Vagina (tissue), 2 donors: ENCODE data around the gene ARHGAP40. TPM values are rescaled to one million over a fixed set of nuclear protein-coding genes. Genes with fewer than 3 reads are reported as not detected.

Experiments used
- DNase-seq, 2 donors: peaks; one replicate each; pipeline ENCODE4 v3.0.0-alpha.2; 2017; ENCODE audit errors: extremely low spot score in 2 of 2
- H3K27ac ChIP-seq: fragments of 200-600 bp; sonication (generic); one replicate; pipeline ENCODE4 v1.5.1; 2019
- H3K27me3 ChIP-seq: fragments of 200-600 bp; sonication (generic); one replicate; pipeline ENCODE4 v1.5.1; 2019
- H3K36me3 ChIP-seq, 2 donors: fragments of 200-600 bp; sonication (generic); one replicate each; pipeline ENCODE4 v1.5.1; 2017 to 2019
- H3K4me1 ChIP-seq: fragments of 200-600 bp; sonication (generic); one replicate; pipeline ENCODE4 v1.5.1; 2019
- H3K4me3 ChIP-seq, 2 donors: fragments of 200-600 bp; sonication (generic); 1 replicate in 1 of 2; 2 replicates in 1 of 2; pipeline ENCODE4 v1.5.1; 2016 to 2019
- H3K9me3 ChIP-seq: fragments of 200-600 bp; sonication (generic); one replicate; pipeline ENCODE4 v1.5.1; 2019
- POLR2A ChIP-seq, 2 donors: fragments of 450-650 bp; IDR thresholded peaks; one replicate each; pipeline ENCODE4 v1.6.1; 2017; ENCODE audit warnings: antibody characterized with exemption in 2 of 2, mild to moderate bottlenecking in 2 of 2, moderate library complexity in 2 of 2
- POLR2AphosphoS5 ChIP-seq, 2 donors: sonication (generic); formaldehyde crosslinking; IDR thresholded peaks; one replicate each; pipeline ENCODE4 v1.9.0; 2017; ENCODE audit warnings: antibody characterized with exemption in 2 of 2, mild to moderate bottlenecking in 2 of 2, low read depth in 1 of 2; ENCODE audit not compliant: insufficient read depth in 1 of 2
- intact Hi-C: fragments of 100-400 bp; cut with DNase I; formaldehyde crosslinking; loops from one replicate; pipeline ENCODE4 v1.15.1; 2023
- total RNA-seq: library from RNA; depleted of rRNA; stranded (reverse); fragments of >200 nt; gene quantifications from one replicate; pipeline ENCODE4 v1.2.3, GENCODE V29; 2016
- TF ChIP-seq, protein P1 (sequence below), 3 experiments: fragments of 450-650 bp in 2 of 3; fragments of 200-600 bp in 1 of 3; sonication (generic) in 1 of 3; IDR thresholded peaks; one replicate each; pipeline ENCODE4 v1.5.1; 2017 to 2019; ENCODE audit warnings: antibody characterized with exemption in 3 of 3, mild to moderate bottlenecking in 2 of 3, moderate library complexity in 2 of 3

Gene ARHGAP40
- total RNA-seq, 1 donor from 2014 or later = 21.9 TPM

DNA sequence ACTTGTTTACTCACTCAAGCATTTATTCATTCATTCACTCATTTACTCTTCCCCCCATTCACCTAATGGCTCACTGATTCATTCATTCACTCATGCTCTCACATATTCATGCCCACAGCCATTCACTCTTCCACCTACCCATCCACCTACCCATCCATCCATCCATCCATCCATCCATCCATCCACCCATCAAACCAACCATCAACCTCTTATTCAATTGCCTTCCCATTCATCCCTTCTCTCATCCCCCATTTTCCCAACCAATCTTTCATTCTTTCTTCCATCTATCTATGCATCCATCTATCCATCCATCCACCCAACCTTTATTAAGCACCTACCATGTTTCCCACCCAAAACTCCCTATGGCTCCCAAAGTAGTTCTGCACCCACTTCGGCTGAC is 1.6 kb upstream of the ARHGAP40 start:
- no peak for DNase-seq
- TF ChIP-seq POLR2AphosphoS5 (IDR thresholded peaks at IDR 0.05; ENCODE audit: insufficient read depth in 1 of 2, low read depth in 1 of 2) = no peak
- TF ChIP-seq, protein P1, sequence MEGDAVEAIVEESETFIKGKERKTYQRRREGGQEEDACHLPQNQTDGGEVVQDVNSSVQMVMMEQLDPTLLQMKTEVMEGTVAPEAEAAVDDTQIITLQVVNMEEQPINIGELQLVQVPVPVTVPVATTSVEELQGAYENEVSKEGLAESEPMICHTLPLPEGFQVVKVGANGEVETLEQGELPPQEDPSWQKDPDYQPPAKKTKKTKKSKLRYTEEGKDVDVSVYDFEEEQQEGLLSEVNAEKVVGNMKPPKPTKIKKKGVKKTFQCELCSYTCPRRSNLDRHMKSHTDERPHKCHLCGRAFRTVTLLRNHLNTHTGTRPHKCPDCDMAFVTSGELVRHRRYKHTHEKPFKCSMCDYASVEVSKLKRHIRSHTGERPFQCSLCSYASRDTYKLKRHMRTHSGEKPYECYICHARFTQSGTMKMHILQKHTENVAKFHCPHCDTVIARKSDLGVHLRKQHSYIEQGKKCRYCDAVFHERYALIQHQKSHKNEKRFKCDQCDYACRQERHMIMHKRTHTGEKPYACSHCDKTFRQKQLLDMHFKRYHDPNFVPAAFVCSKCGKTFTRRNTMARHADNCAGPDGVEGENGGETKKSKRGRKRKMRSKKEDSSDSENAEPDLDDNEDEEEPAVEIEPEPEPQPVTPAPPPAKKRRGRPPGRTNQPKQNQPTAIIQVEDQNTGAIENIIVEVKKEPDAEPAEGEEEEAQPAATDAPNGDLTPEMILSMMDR (IDR thresholded peaks at IDR 0.05) = no peak
- no peak for TF ChIP-seq POLR2A (IDR thresholded peaks at IDR 0.05)
- Histone ChIP-seq H3K9me3 (no peaks in the 10 kb centered on the region), H3K4me1 (peaks cover 5% of the 10 kb centered on the region), H3K27me3 (no peaks in the 10 kb centered on the region), H3K36me3 (no peaks in the 10 kb centered on the region), H3K4me3 (no peak overlapping the region), H3K27ac (no peak overlapping the region)
- intact Hi-C loops = no loop called here

GRCh38 chr20:38602185-38602581 is 574 bp downstream of the ARHGAP40 start:
- no peaks in the 10 kb centered on the region for H3K9me3 ChIP-seq
- H3K36me3 ChIP-seq = no peaks in the 10 kb centered on the region
- no peak for TF ChIP-seq POLR2A (IDR thresholded peaks at IDR 0.05)
- TF ChIP-seq POLR2AphosphoS5 (IDR thresholded peaks at IDR 0.05; ENCODE audit: insufficient read depth in 1 of 2, low read depth in 1 of 2) = no peak
- TF ChIP-seq, protein P1 (IDR thresholded peaks at IDR 0.05) = no peak
- no peak for DNase-seq
- intact Hi-C loops = no loop called here
- no peaks in the 10 kb centered on the region for H3K27me3 ChIP-seq
- H3K4me1 ChIP-seq = peaks cover 5% of the 10 kb centered on the region
- no peak overlapping the region for H3K27ac ChIP-seq
- H3K4me3 ChIP-seq = no peak overlapping the region

- H3K9me3 ChIP-seq = no peaks in the 10 kb centered on the region
- no peak overlapping the region for H3K27ac ChIP-seq
- no peak for DNase-seq
- no peak overlapping the region for H3K4me3 ChIP-seq
- TF ChIP-seq POLR2AphosphoS5 (IDR thresholded peaks at IDR 0.05; ENCODE audit: insufficient read depth in 1 of 2, low read depth in 1 of 2) (no peak), POLR2A (IDR thresholded peaks at IDR 0.05) (no peak)
- TF ChIP-seq, protein P1 (IDR thresholded peaks at IDR 0.05) = no peak
- intact Hi-C loops = loop anchor here (1.0 kb wide), 1 partner anchor 26 kb away; no protein-coding TSS in a partner anchor
- no peaks in the 10 kb centered on the region for H3K27me3 ChIP-seq
- H3K4me1 ChIP-seq = peaks cover 5% of the 10 kb centered on the region
- no peaks in the 10 kb centered on the region for H3K36me3 ChIP-seq
These were observed 1.7 kb downstream of the ARHGAP40 start for GRCh38 chr20:38603286-38603685.

GRCh38 chr20:38604873-38605303 is 3.3 kb downstream of the ARHGAP40 start:
- H3K4me3 ChIP-seq = no peak overlapping the region
- peaks cover 5% of the 10 kb centered on the region for H3K4me1 ChIP-seq
- H3K9me3 ChIP-seq = no peaks in the 10 kb centered on the region
- intact Hi-C loops = no loop called here
- no peak overlapping the region for H3K27ac ChIP-seq
- no peaks in the 10 kb centered on the region for H3K36me3 ChIP-seq
- H3K27me3 ChIP-seq = no peaks in the 10 kb centered on the region
- TF ChIP-seq, protein P1 (IDR thresholded peaks at IDR 0.05) = no peak
- TF ChIP-seq POLR2AphosphoS5 (IDR thresholded peaks at IDR 0.05; ENCODE audit: insufficient read depth in 1 of 2, low read depth in 1 of 2) = no peak
- DNase-seq = no peak

GRCh38 chr20:38607351-38607750 is 5.7 kb downstream of the ARHGAP40 start:
- no peaks in the 10 kb centered on the region for H3K27me3 ChIP-seq
- H3K27ac ChIP-seq = no peak overlapping the region

More at GRCh38 chr20:38607351-38607750, 5.7 kb downstream of the ARHGAP40 start:
- TF ChIP-seq, protein P1 (IDR thresholded peaks at IDR 0.05) = no peak
- TF ChIP-seq POLR2A (IDR thresholded peaks at IDR 0.05) (no peak), POLR2AphosphoS5 (IDR thresholded peaks at IDR 0.05; ENCODE audit: insufficient read depth in 1 of 2, low read depth in 1 of 2) (no peak)
- Histone ChIP-seq H3K36me3 (no peaks in the 10 kb centered on the region), H3K4me1 (no peaks in the 10 kb centered on the region), H3K9me3 (no peaks in the 10 kb centered on the region), H3K4me3 (no peak overlapping the region)
- DNase-seq = no peak
- intact Hi-C loops = no loop called here
